Measurements from ENCODE around the gene ANGPTL2. TPM values are rescaled to one million over a fixed set of nuclear protein-coding genes. Genes with fewer than 3 reads are reported as not detected.
"Not testable (repeated sequence)": the region's sequence is repeated elsewhere in the genome, so short reads cannot be mapped to it uniquely, and the experiment has no call there.

ANGPTL2 gene
- total RNA-seq (2014; rRNA removed; shearing (Covaris generic)), result 1.2 and 1.5 TPM in 2 replicates
- polyA plus RNA-seq (2015; cell fraction: cytosol; rRNA removed), result 1.9 and 7.5 TPM in 2 replicates
- 0.16 and 0.18 TPM in 2 replicates for polyA plus RNA-seq (2015; cell fraction: nucleus; rRNA removed)

- in situ Hi-C loops (cut with HindIII; ENCODE audit: low pct_unique_long_range_greater_than_20kb, low sequenced_read_pairs), result no loop called here
- DNase-seq (ENCODE audit: low read depth, low spot score), result no peak
Measured at GRCh38 chr9:127122176-127123063, at the start of gene ANGPTL2. Gene ANGPTL2 (minus strand): TSS chr9:127122635. CDS start chr9:127108731, 13,904 bp downstream.

- in situ Hi-C loops (cut with HindIII; ENCODE audit: low pct_unique_long_range_greater_than_20kb, low sequenced_read_pairs); DNase-seq (ENCODE audit: low read depth, low spot score): not testable (repeated sequence)
Measured at GRCh38 chr9:127171348-127171747, 48.9 kb upstream of the ANGPTL2 start.

GRCh38 chr9:127170652-127171051, 48.2 kb upstream of the ANGPTL2 start:
- no peak for DNase-seq (ENCODE audit: low read depth, low spot score)
- in situ Hi-C loops (cut with HindIII; ENCODE audit: low pct_unique_long_range_greater_than_20kb, low sequenced_read_pairs), result no loop called here

GRCh38 chr9:127170103-127170502, 47.7 kb upstream of the ANGPTL2 start:
- in situ Hi-C loops (cut with HindIII; ENCODE audit: low pct_unique_long_range_greater_than_20kb, low sequenced_read_pairs), result no loop called here
- DNase-seq (ENCODE audit: low read depth, low spot score), result no peak

GRCh38 chr9:127169575-127169883, 47.1 kb upstream of the ANGPTL2 start:
- no peak for DNase-seq (ENCODE audit: low read depth, low spot score)
- in situ Hi-C loops (cut with HindIII; ENCODE audit: low pct_unique_long_range_greater_than_20kb, low sequenced_read_pairs), result no loop called here

DNA sequence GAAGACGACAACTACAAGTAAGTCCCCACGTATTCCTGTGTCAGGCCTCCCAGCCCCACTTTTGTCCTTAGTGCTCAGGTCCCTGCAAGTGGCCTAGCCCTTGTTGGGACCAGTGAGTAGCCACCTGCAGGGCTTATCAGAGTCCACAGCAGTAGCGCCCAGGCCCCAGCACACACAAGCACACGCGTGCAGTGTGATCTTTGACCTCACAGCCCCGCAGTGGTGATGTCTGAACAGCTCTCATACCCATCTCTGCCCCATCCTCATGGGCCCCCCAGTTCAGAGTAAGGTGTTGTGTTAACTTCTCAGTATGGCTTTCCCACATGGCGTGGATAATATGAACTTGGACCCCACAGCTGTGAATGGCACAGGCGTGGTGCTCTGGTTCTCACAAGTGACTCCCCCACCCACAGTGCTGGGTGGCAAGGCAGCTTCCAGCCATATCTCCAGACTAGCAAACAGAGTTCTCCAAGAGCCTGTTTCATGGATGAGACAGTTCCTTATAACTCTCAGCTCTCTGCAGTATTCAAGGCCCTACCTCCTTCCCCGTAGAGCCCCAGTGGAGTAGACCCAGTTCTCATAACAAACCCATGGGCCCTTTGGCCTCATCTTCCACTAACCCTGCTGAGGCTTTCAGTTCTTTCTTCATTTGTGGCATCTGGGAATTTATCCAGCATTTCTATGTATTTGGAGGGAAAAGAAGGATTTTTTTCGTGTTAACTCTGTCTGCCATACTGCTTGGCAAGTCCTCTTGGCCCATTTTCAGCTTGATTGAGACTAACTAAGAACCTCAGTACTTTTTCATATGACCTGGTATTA, 46.5 kb upstream of the ANGPTL2 start:
- DNase-seq (ENCODE audit: low read depth, low spot score), result no peak
- in situ Hi-C loops (cut with HindIII; ENCODE audit: low pct_unique_long_range_greater_than_20kb, low sequenced_read_pairs), result no loop called here

DNA sequence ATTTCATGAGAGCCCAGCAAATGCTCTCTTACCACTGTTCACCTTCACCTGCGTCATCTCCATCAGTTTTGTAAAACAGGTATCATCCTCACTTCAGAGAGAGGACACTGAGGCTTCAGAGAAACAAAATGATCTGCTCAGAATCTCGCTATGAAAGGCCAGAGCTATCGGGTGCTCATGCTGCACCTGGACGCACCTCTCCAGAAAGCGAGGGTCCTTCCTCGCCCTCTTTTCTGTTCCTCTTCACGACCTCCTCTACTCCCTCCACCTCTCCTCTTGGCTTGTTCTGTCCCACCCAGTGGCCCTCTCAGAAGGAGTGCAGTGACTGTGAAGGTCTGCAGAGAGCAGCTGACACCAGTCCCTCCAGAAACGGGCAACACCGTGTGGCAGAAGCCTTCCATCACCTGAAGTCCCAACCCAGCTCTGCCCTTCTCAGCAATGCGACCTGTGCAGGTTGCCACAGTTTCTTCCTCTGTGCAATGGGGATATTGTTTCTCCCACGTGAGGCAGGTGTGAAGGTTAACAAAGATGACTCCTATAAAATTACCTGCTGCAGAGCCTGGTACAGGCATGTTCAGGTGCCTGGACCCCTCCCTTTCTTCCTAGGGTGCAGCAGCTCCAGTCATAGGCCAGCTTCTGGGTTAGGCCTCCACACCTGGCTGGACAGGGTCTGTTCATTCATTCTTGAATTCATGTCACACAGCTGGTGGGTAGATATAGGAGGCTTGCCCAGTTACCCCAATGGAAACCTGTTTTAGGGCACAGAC, 45.3 kb upstream of the ANGPTL2 start:
- no peak for DNase-seq (ENCODE audit: low read depth, low spot score)
- in situ Hi-C loops (cut with HindIII; ENCODE audit: low pct_unique_long_range_greater_than_20kb, low sequenced_read_pairs), result no loop called here

DNA sequence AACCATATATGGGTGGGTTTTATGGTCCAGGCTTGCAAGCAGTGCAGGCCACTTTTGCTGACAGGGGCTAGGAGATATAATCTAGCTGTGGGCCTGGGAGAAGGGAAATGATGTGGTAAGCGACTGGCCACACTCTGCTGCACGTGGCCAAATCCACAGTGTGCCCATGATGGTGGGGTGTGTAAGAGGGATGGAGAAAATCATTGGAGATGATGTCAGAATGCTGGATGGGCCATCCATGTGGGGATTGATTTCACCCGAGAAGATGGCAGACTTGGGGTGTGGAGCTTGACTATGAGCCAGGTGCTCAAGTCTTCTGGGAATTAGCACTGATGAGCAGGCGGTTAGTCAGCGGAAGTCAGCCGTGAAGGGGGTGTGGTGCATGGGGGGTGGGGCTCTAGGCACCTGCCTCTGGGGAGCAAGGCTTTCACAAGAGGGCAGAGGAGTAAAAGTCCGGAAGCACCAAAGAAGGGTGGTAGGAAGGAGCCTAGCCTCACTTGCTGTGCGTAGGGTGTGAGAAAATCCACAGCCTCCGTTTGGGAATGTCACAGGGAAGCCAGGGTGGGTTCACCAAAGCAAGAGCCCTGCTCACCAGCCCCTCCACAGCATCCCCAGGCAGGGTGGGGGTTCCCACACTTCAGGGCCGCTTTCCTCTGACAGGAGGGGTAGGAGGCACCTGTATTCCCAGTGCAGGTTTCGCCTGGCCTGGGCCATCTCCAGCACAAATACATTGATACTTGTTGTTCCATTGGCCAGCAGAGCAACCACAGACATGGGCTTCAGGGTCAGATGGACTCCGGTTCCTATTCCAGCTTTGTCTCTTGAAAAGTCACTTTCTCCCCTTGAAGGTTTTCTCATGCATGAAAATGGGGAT, 44.5 kb upstream of the ANGPTL2 start:
- DNase-seq (ENCODE audit: low read depth, low spot score), result no peak
- in situ Hi-C loops (cut with HindIII; ENCODE audit: low pct_unique_long_range_greater_than_20kb, low sequenced_read_pairs), result no loop called here

GRCh38 chr9:127166111-127166510, 43.7 kb upstream of the ANGPTL2 start:
- no peak for DNase-seq (ENCODE audit: low read depth, low spot score)
- in situ Hi-C loops (cut with HindIII; ENCODE audit: low pct_unique_long_range_greater_than_20kb, low sequenced_read_pairs), result no loop called here

DNA sequence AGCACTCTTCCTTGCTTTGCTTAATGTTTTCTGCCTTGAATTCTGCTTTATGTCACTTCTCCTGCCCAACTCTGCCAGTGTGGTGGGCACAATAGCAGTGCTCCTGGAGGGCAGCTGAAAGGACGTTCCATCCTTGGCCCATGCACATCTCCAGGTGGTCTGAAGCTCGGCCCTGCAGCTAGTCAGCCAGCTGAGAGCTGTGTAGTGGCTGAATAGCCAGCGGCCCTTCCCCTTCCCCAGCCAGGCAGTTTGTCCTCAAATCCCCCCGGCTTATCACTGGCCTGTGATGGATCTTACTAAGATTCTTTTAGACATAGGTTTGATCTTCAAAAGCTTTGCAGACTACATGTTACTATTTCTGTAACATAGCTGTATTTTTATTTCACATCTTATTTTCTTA, 42.7 kb upstream of the ANGPTL2 start:
- no peak for DNase-seq (ENCODE audit: low read depth, low spot score)
- in situ Hi-C loops (cut with HindIII; ENCODE audit: low pct_unique_long_range_greater_than_20kb, low sequenced_read_pairs), result no loop called here

DNA sequence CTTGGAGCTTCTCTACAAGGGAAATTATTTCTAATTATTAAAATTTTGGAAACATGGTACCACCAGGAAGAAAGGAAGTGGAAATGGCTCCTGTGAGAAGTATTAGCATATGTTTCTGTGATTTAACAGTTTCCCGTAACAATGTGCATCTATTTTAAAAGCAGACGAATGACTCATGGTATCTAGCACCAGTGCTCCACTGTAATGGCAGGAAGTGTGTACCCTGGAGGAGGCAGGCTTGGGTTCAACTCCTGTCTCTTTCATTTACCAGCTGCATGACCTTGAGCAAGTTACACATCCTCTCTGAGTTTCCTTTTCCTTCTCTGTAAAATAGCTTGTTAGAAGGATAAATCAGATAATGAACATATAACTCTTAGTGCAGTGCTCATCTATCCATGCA, 41.0 kb upstream of the ANGPTL2 start:
- peak; percentile 56 for DNase-seq (ENCODE audit: low read depth, low spot score)
- in situ Hi-C loops (cut with HindIII; ENCODE audit: low pct_unique_long_range_greater_than_20kb, low sequenced_read_pairs), result no loop called here

DNA sequence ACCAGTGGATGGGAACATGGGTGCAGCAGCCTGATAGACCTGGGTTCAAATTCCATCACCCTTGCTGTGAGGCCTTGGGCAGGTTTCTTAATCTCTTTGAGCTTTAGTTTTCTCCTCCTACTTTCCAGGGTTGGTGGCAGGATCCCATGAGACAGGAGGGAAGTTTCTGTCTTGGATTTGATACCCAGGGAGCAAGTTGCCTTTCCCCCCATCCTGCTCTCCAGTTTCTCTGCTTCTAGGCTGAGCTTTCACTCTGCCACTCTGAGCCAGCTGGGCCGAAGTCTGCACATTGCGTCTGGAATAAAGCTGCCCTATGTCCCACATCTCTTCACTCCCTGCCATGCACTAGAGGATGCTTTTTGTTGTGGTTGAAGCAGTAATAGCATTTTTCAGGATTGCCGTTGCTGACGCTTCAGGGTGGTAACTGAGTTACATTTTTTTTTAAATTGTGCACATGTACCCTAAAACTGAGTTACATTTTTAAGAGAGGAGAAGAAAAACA, 40.5 kb upstream of the ANGPTL2 start:
- in situ Hi-C loops (cut with HindIII; ENCODE audit: low pct_unique_long_range_greater_than_20kb, low sequenced_read_pairs), result no loop called here
- no peak for DNase-seq (ENCODE audit: low read depth, low spot score)

DNA sequence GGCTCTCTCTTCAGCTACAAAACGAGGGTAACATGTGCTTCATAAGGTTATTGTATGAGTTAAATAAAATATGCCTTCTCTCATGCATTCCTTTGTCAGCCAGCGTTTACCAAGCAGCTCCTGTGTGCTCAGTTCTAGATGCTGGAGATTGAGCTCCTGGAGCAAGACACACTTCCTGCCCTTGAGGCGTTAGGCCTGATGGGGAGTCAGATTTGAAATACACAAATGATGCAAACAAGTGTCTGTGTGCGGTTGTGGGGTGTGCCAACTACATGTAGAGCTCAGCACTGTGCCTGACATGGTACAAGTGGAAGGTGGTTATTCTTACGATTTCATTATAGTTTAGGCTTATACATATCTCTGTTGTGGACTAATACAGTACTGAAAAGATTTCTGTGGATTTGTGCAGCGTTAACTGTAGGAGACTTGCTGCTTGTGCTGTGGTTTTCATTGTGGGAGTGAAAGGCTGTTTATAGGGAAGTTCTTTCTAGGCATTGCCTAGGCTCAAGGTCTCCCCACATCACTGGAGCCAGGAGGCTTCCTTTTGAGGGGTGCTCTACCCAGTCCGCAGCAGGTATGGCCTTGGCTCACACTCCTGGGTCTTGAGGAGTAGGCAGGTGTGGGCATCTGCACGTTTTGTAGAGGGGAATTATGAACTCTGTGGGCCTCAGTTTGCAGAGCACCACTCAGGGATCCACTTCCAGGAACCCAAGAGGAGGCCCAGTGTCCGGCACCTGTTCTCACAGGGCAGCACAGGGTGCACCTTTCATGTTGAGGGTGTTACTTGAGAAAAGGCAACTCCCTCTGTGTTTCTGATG, 39.8 kb upstream of the ANGPTL2 start:
- in situ Hi-C loops (cut with HindIII; ENCODE audit: low pct_unique_long_range_greater_than_20kb, low sequenced_read_pairs), result no loop called here
- no peak for DNase-seq (ENCODE audit: low read depth, low spot score)

DNA sequence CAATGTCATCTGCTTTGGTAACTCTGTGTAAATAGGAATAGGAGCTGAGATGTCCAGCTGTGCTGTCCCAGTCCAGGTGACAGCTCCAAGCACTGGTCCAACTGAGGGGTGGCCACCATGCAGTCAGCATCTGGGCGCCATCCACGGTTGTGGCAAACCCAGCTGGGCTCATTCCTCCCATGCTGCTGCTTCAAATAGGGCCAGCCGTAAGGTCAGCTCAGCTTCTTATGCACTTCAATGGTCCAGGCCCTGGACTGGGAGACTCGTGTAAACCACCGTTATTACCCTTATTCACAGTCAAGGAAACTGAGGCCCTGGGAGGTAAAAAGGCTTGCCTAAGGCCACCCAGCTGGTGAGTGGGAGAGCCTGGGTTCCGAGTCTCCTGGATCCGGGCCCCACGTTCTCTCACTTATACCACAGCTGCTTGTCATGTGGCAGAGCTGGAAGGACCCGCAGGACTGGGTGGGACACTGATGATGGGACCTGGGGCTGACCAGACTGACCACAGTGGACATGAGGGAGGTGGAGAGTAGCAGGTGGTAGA, 38.7 kb upstream of the ANGPTL2 start:
- DNase-seq (ENCODE audit: low read depth, low spot score), result no peak

GRCh38 chr9:127159949-127160610, 37.6 kb upstream of the ANGPTL2 start:
- no peak for DNase-seq (ENCODE audit: low read depth, low spot score)
- in situ Hi-C loops (cut with HindIII; ENCODE audit: low pct_unique_long_range_greater_than_20kb, low sequenced_read_pairs), result no loop called here

More for the DNA sequence above, 38.7 kb upstream of the ANGPTL2 start:
- in situ Hi-C loops (cut with HindIII; ENCODE audit: low pct_unique_long_range_greater_than_20kb, low sequenced_read_pairs), result no loop called here
